ENCODE results near the gene DCAF15. TPM values are rescaled to one million over a fixed set of nuclear protein-coding genes. Genes with fewer than 3 reads are reported as not detected.
"Not testable (repeated sequence)": the region's sequence is repeated elsewhere in the genome, so short reads cannot be mapped to it uniquely, and the experiment has no call there.

The DCAF15 gene
- total and polyA plus RNA-seq, 4 donors: 10.9 to 49.9 (median 35.3) TPM

DNA sequence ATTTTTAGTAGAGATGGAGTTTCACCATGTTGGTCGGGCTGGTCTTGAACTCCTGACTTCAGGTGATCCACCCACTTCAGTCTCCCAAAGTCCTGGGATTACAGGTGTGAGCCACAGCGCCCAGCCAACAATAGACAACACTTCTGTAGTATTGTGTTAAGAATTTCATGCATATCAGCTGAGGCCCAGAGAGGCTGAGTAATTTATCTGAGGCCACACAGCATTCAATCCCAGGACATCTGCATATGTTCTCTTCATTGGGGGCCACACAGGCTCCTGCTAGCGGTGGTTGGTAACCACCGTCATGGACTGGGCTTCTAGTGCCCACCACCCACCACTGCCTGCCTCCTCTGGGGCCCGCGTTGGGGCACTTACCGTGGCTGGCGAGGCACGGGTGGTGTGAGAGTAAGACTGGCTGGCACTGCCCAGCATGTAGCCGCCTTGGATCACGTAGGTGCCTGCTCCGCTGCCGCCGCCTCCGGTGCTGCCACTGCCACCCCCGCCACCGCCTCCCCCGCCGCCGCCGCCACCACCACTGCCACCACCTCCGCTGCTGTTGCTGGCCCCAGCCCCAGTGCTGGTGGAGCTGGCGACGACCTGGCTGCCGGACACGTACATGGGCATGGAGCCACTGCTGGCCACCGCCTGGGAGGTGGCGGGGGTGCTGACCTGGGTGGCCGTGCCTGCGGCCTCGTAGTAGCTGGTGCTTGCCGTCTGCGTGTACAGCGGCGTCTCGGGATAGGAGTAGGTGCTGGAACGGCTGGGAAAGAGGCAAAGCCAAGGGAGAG lies 20.3 kb downstream of the DCAF15 start:
- no peaks in the 10 kb centered on the region for H3K9me3 ChIP-seq (ENCODE audit: control insufficient read depth, insufficient read depth, low read length)
- peaks cover 90% of the 10 kb centered on the region for H3K36me3 ChIP-seq (ENCODE audit: control insufficient read depth, insufficient read depth, low read length)
- DNase-seq (ENCODE audit: low read depth in 4 of 6, low spot score in 6 of 6): no peak
- no peaks in the 10 kb centered on the region for H3K27me3 ChIP-seq (ENCODE audit: control insufficient read depth, insufficient read depth, low read length)
- 94% methylated on average over 27 of the region's 37 CpGs for WGBS (ENCODE audit: insufficient coverage)
- no peak overlapping the region for H3K4me3 ChIP-seq (ENCODE audit: low read depth, low read length)
- no peaks in the 10 kb centered on the region for H3K4me1 ChIP-seq (ENCODE audit: control insufficient read depth, insufficient read depth, low read length)
- H3K27ac ChIP-seq (ENCODE audit: low read depth, low read length): no peak overlapping the region

DNA sequence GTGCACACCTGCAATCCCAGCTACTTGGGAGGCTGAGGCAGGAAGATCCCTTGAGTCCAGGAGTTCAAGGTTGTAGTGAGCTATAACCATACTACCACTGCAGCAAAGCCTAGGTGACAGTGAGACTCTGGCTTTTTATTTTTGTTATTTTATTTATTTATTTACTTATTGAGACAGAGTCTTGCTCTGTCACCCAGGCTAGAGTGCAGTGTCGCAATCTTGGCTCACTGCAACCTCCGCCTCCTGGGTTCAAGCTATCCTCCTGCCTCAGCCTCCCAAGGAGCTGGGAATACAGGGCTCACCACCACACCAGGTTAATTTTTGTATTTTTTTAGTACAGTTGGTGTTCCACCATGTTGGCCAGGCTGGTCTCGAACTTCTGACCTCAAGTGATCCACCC lies 21.2 kb downstream of the DCAF15 start:
- not testable (repeated sequence) for H3K9me3 ChIP-seq (ENCODE audit: control insufficient read depth, insufficient read depth, low read length); H3K27me3 ChIP-seq (ENCODE audit: control insufficient read depth, insufficient read depth, low read length); H3K27ac ChIP-seq (ENCODE audit: low read depth, low read length); H3K4me3 ChIP-seq (ENCODE audit: low read depth, low read length); H3K4me1 ChIP-seq (ENCODE audit: control insufficient read depth, insufficient read depth, low read length); DNase-seq (ENCODE audit: low read depth in 4 of 6, low spot score in 6 of 6)
- 100% methylated on average over 1 of the region's 3 CpGs for WGBS (ENCODE audit: insufficient coverage)
- peaks cover 89% of the 10 kb centered on the region for H3K36me3 ChIP-seq (ENCODE audit: control insufficient read depth, insufficient read depth, low read length)

DNA sequence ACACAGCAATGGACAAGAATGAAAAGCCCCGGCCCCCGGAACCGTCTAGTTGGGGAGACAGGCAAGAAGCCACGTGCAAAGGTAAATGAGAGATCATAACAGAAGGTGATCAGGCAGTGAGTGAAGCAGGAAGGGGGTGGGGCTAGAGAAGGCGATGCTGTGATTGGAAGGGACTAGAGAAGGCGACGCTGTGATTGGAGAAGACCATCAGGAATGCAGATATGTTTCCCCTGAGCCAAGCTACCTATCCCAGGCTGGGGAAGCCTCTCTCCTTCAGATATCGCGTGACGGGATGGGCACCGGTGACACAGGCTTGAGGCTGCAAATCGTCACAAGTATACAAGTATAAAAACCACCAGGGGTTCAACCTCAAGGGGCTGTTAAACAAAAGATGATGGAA lies 21.8 kb downstream of the DCAF15 start:
- WGBS (ENCODE audit: insufficient coverage): 40% methylated on average over 4 of the region's 12 CpGs
- peak in 2 of 6 donors; percentile 44 to 88 for DNase-seq (ENCODE audit: low read depth in 4 of 6, low spot score in 6 of 6)
- peaks cover 8% of the 10 kb centered on the region for H3K4me1 ChIP-seq (ENCODE audit: control insufficient read depth, insufficient read depth, low read length)
- no peak overlapping the region for H3K27ac ChIP-seq (ENCODE audit: low read depth, low read length)
- H3K4me3 ChIP-seq (ENCODE audit: low read depth, low read length): no peak overlapping the region
- no peaks in the 10 kb centered on the region for H3K27me3 ChIP-seq (ENCODE audit: control insufficient read depth, insufficient read depth, low read length)
- no peaks in the 10 kb centered on the region for H3K9me3 ChIP-seq (ENCODE audit: control insufficient read depth, insufficient read depth, low read length)
- H3K36me3 ChIP-seq (ENCODE audit: control insufficient read depth, insufficient read depth, low read length): peaks cover 85% of the 10 kb centered on the region

DNA sequence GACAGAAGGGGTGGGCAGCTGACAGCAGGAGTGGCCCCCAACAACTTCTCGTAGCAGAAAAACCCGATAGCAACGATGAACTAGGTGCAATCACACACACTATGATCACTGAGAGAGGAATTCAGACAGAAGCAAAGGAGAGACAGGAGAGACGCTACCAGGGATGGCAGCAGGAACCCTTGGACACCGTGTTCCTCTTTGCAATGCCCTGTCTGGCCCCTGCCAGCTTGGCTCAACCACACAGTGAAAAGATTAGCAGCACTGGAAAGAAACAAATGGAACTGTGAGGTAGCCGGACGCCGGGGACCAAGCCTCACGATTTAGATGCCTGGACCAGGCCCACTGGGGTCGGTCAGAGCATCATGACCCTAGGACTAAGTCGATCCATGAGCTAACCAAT lies 23.6 kb downstream of the DCAF15 start:
- Histone ChIP-seq H3K27ac (ENCODE audit: low read depth, low read length) (no peak overlapping the region), H3K4me1 (ENCODE audit: control insufficient read depth, insufficient read depth, low read length) (peaks cover 16% of the 10 kb centered on the region), H3K36me3 (ENCODE audit: control insufficient read depth, insufficient read depth, low read length) (peaks cover 86% of the 10 kb centered on the region), H3K27me3 (ENCODE audit: control insufficient read depth, insufficient read depth, low read length) (no peaks in the 10 kb centered on the region), H3K4me3 (ENCODE audit: low read depth, low read length) (no peak overlapping the region), H3K9me3 (ENCODE audit: control insufficient read depth, insufficient read depth, low read length) (no peaks in the 10 kb centered on the region)
- DNase-seq (ENCODE audit: low read depth in 4 of 6, low spot score in 6 of 6): no peak
- 93% methylated on average over 11 of the region's 11 CpGs for WGBS (ENCODE audit: insufficient coverage)

DNA sequence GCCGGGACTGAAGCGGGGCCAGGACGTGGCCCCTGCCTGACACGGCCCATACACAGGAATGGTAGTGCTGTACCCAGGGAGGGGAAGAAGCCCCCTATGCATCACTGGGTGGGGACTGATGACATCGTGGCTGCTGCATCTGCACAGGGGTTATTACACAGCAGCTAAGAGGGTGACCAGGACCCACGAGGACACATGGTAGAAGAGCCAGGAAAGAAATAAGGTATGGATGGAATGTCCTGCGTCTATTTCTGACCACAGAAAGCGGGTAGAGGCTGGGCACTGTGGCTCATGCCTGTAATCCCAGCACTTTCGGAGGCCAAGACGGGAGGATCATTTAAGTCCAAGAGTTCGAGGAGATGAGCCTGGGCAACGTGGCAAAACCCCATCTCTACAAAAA lies 24.1 kb downstream of the DCAF15 start:
- Histone ChIP-seq H3K36me3 (ENCODE audit: control insufficient read depth, insufficient read depth, low read length) (peaks cover 87% of the 10 kb centered on the region), H3K4me3 (ENCODE audit: low read depth, low read length) (no peak overlapping the region), H3K4me1 (ENCODE audit: control insufficient read depth, insufficient read depth, low read length) (peaks cover 16% of the 10 kb centered on the region), H3K27ac (ENCODE audit: low read depth, low read length) (no peak overlapping the region), H3K9me3 (ENCODE audit: control insufficient read depth, insufficient read depth, low read length) (no peaks in the 10 kb centered on the region), H3K27me3 (ENCODE audit: control insufficient read depth, insufficient read depth, low read length) (no peaks in the 10 kb centered on the region)
- 91% methylated on average over 10 of the region's 12 CpGs for WGBS (ENCODE audit: insufficient coverage)
- DNase-seq (ENCODE audit: low read depth in 4 of 6, low spot score in 6 of 6): no peak

DNA sequence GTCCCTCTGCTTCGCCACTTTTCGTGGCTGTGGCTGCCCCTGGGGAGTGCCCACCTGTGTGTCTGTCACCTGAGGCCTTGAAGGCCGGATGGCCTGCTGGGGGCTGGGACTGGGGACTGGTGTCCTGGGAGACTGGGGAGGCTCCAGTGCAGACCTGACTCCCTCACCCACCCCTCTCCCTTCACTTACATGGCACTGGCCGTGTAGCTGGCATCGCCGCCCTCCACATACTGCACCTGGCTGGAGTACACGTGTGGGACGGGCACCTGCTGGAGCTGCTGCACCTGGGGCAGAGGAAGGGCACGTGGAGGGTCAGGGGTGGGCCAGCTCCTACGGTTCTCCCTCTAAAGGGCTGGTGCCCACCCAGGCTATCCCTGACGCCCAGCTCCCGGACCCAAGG lies 25.5 kb downstream of the DCAF15 start:
- H3K27ac ChIP-seq (ENCODE audit: low read depth, low read length): no peak overlapping the region
- DNase-seq (ENCODE audit: low read depth in 4 of 6, low spot score in 6 of 6): no peak
- no peak overlapping the region for H3K4me3 ChIP-seq (ENCODE audit: low read depth, low read length)
- no peaks in the 10 kb centered on the region for H3K9me3 ChIP-seq (ENCODE audit: control insufficient read depth, insufficient read depth, low read length)
- H3K27me3 ChIP-seq (ENCODE audit: control insufficient read depth, insufficient read depth, low read length): no peaks in the 10 kb centered on the region
- WGBS (ENCODE audit: insufficient coverage): 88% methylated on average over 6 of the region's 12 CpGs
- peaks cover 16% of the 10 kb centered on the region for H3K4me1 ChIP-seq (ENCODE audit: control insufficient read depth, insufficient read depth, low read length)
- peaks cover 90% of the 10 kb centered on the region for H3K36me3 ChIP-seq (ENCODE audit: control insufficient read depth, insufficient read depth, low read length)

DNA sequence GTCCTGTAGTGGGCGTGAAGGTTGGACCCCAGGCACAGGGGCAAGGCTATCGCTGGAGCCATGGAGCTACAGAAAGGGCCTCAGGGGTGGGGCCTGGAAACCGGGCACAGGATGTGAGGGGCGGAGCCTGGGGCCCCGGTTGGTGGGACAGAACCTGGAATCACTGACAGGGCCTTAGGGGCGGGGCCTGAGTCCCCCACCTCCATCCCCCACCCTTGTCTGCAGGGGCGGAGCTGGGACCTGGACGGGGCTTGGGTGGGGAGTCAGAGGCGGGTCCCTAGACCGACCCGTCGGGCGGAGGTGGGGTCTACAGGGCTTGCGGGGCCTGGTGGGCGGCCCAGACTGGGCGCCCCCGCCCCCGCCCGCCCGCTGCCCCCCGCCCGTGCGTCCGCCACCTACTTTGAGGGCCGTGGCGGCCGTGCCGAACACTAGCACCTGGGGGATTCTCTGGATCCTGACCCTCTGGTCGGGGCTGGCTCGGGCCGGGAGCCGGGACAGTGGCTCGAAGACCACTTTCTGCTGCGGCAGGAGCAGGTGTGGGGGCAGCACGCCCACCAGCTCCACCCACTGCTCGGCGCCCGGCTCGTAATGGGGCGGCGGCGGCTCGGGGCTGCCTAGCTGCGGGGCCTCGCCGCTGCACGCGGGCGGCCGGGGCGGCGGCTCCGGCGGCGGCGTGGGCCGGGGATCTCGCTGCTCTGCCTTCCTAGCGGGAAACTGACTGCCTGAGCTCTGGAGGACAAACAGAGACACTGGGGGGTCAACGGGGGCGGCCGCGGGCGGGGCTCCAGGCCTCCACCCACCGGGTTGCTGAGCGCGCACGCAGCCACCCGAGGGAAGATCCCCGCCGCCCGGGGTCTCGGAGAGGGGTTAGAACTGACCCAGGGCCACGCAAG lies 26.3 kb downstream of the DCAF15 start:
- Histone ChIP-seq H3K27me3 (ENCODE audit: control insufficient read depth, insufficient read depth, low read length) (no peaks in the 10 kb centered on the region), H3K36me3 (ENCODE audit: control insufficient read depth, insufficient read depth, low read length) (peaks cover 90% of the 10 kb centered on the region), H3K4me1 (ENCODE audit: control insufficient read depth, insufficient read depth, low read length) (peaks cover 16% of the 10 kb centered on the region), H3K4me3 (ENCODE audit: low read depth, low read length) (no peak overlapping the region), H3K9me3 (ENCODE audit: control insufficient read depth, insufficient read depth, low read length) (no peaks in the 10 kb centered on the region), H3K27ac (ENCODE audit: low read depth, low read length) (peak overlapping the region; percentile 33)
- WGBS (ENCODE audit: insufficient coverage): 15% methylated on average over 69 of the region's 74 CpGs
- DNase-seq (ENCODE audit: low read depth in 4 of 6, low spot score in 6 of 6): peak in 2 of 6 donors; percentile 28 to 78

DNA sequence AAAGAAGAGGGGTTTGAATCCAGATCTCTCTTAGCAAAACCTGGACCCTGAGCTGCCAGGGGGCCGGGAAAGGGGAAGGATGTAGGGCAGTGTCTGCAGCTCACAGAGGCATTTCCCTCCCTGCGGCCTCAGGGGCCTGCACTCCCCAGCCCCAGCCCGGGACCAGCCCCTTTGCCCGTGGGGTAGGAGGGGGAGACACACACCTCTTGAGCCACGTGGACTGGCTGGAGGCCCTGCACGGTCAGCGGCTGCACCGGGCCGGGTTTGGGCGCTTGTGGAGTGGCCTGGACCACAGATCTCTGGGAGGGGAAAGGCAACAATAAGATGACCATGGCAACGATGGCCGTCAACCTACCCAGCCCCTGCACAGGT lies 26.9 kb downstream of the DCAF15 start:
- no peak overlapping the region for H3K27ac ChIP-seq (ENCODE audit: low read depth, low read length)

DNA sequence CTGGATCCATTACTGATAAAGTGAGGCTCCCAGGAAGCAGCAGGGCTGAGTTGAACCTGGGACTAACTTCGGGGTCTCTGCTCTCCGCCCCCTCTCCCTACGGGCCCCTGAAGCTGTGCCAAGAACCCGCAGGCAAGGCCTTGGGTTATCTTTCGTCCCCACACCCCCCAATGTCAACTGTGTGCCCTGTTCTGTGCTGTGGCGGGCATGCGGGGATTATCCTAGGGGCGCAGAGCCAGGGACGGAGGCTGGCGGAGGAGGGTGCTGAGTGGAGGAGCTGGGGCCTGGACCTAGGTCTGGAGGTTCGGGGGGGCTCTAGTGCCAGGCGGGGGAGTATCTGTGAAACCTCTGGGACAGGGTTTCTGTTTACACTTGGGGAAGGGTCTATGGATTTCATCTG lies 27.4 kb downstream of the DCAF15 start:
- Histone ChIP-seq H3K27ac (ENCODE audit: low read depth, low read length) (no peak overlapping the region), H3K27me3 (ENCODE audit: control insufficient read depth, insufficient read depth, low read length) (no peaks in the 10 kb centered on the region), H3K36me3 (ENCODE audit: control insufficient read depth, insufficient read depth, low read length) (peaks cover 91% of the 10 kb centered on the region), H3K9me3 (ENCODE audit: control insufficient read depth, insufficient read depth, low read length) (no peaks in the 10 kb centered on the region), H3K4me3 (ENCODE audit: low read depth, low read length) (no peak overlapping the region), H3K4me1 (ENCODE audit: control insufficient read depth, insufficient read depth, low read length) (peaks cover 16% of the 10 kb centered on the region)
- WGBS (ENCODE audit: insufficient coverage): 71% methylated on average over 8 of the region's 12 CpGs
- no peak for DNase-seq (ENCODE audit: low read depth in 4 of 6, low spot score in 6 of 6)

More for the DNA sequence above, 26.9 kb downstream of the DCAF15 start:
- 13% methylated on average over 9 of the region's 12 CpGs for WGBS (ENCODE audit: insufficient coverage)
- H3K27me3 ChIP-seq (ENCODE audit: control insufficient read depth, insufficient read depth, low read length): no peaks in the 10 kb centered on the region
- peaks cover 16% of the 10 kb centered on the region for H3K4me1 ChIP-seq (ENCODE audit: control insufficient read depth, insufficient read depth, low read length)
- H3K4me3 ChIP-seq (ENCODE audit: low read depth, low read length): no peak overlapping the region
- no peak for DNase-seq (ENCODE audit: low read depth in 4 of 6, low spot score in 6 of 6)
- peaks cover 91% of the 10 kb centered on the region for H3K36me3 ChIP-seq (ENCODE audit: control insufficient read depth, insufficient read depth, low read length)
- no peaks in the 10 kb centered on the region for H3K9me3 ChIP-seq (ENCODE audit: control insufficient read depth, insufficient read depth, low read length)
